Upper lobe of left lung (tissue), 4 donors: ENCODE results near the gene GNGT2.

ENCODE experiments used
- EP300 ChIP-seq, 4 donors: sonication (generic); formaldehyde crosslinking; IDR thresholded peaks; one replicate each; pipeline ENCODE4 v1.5.1; 2017; ENCODE audit warnings: antibody characterized with exemption in 4 of 4, control low read depth in 2 of 4
- POLR2A ChIP-seq, 4 donors: fragments of 450-650 bp; IDR thresholded peaks; one replicate each; pipeline ENCODE4 v1.5.1; 2016 to 2017; ENCODE audit warnings: antibody characterized with exemption in 4 of 4, mild to moderate bottlenecking in 2 of 4
- POLR2AphosphoS5 ChIP-seq, 2 donors: sonication (generic); formaldehyde crosslinking; IDR thresholded peaks; one replicate each; pipeline ENCODE4 v1.5.1; 2017; ENCODE audit warnings: antibody characterized with exemption in 2 of 2
- TF ChIP-seq, protein P1 (sequence below), 6 experiments: fragments of 450-650 bp in 4 of 6; fragments of 200-600 bp in 2 of 6; sonication (generic) in 2 of 6; IDR thresholded peaks; one replicate each; pipeline ENCODE4 v1.5.1; 2016 to 2019; ENCODE audit warnings: antibody characterized with exemption in 6 of 6

DNA sequence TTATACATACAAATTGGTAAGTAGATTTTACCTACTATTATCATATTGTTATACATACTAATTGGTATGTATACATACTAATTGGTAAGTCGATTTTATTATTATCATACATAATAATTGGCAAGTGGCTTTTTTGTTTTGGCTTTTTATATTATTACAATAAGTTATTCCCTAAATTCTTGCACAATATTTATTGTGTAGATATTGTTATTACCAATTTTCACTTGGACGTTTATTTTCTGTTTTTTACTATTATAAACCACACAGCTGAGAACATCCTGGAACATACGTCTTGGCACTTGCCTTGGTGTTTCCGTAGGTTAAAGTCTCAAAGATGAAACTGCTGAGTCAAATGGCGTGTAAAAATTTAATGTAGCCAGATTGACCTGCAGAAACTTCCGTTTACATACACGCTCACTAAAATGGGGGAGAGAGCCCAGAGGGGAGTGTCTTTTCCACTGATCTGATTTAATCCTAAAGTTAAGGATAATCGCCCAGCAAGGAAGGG, 18.9 kb downstream of the GNGT2 start:
- TF ChIP-seq, protein P1, sequence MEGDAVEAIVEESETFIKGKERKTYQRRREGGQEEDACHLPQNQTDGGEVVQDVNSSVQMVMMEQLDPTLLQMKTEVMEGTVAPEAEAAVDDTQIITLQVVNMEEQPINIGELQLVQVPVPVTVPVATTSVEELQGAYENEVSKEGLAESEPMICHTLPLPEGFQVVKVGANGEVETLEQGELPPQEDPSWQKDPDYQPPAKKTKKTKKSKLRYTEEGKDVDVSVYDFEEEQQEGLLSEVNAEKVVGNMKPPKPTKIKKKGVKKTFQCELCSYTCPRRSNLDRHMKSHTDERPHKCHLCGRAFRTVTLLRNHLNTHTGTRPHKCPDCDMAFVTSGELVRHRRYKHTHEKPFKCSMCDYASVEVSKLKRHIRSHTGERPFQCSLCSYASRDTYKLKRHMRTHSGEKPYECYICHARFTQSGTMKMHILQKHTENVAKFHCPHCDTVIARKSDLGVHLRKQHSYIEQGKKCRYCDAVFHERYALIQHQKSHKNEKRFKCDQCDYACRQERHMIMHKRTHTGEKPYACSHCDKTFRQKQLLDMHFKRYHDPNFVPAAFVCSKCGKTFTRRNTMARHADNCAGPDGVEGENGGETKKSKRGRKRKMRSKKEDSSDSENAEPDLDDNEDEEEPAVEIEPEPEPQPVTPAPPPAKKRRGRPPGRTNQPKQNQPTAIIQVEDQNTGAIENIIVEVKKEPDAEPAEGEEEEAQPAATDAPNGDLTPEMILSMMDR (IDR thresholded peaks at IDR 0.05), result no peak
- no peak for TF ChIP-seq POLR2A (IDR thresholded peaks at IDR 0.05)
- no peak for TF ChIP-seq EP300 (IDR thresholded peaks at IDR 0.05)
- no peak for TF ChIP-seq POLR2AphosphoS5 (IDR thresholded peaks at IDR 0.05)
